Measurements from ENCODE around the gene PZP. TPM values are rescaled to one million over a fixed set of nuclear protein-coding genes. Genes with fewer than 3 reads are reported as not detected.

The PZP gene
- polyA plus RNA-seq, 1 donor from 2014 or later = not detected

DNA sequence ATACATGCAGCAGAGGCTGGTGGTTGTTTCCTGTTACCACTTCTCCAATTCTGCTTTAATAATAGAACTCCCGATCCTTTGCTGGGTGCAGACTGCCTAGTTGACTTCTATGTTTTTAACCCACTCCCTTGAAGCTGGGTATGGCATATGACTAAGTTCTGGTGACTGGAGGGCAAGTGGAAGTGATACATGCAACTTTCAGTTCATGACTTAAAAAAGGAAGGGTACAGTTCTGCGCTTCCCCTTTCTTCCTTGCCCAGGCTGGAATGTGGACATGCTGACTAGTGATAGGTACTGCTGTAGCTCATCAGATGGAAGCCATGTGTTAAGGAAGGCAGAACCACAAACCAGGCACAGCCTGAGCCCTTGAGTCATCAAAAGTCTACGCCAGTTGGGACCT lies 90.0 kb downstream of the PZP start:
- no peaks in the 10 kb centered on the region for H3K9me2 ChIP-seq (ENCODE audit: insufficient read depth, low read length)
- TF ChIP-seq TAF1 (IDR thresholded peaks at IDR 0.05; ENCODE audit: low read depth) (no peak), SMC3 (conservative IDR thresholded peaks at IDR 0.05; ENCODE audit: poor library complexity) (no peak), MXI1 (conservative IDR thresholded peaks at IDR 0.05; ENCODE audit: poor library complexity, severe bottlenecking) (no peak), EP300 (conservative IDR thresholded peaks at IDR 0.05; ENCODE audit: poor library complexity, severe bottlenecking) (no peak), EZH2 (IDR thresholded peaks at IDR 0.05; ENCODE audit: borderline replicate concordance, insufficient read depth, low read length, poor library complexity, severe bottlenecking) (no peak), POLR2AphosphoS5 (IDR thresholded peaks at IDR 0.05) (no peak)
- TF ChIP-seq, protein P1, sequence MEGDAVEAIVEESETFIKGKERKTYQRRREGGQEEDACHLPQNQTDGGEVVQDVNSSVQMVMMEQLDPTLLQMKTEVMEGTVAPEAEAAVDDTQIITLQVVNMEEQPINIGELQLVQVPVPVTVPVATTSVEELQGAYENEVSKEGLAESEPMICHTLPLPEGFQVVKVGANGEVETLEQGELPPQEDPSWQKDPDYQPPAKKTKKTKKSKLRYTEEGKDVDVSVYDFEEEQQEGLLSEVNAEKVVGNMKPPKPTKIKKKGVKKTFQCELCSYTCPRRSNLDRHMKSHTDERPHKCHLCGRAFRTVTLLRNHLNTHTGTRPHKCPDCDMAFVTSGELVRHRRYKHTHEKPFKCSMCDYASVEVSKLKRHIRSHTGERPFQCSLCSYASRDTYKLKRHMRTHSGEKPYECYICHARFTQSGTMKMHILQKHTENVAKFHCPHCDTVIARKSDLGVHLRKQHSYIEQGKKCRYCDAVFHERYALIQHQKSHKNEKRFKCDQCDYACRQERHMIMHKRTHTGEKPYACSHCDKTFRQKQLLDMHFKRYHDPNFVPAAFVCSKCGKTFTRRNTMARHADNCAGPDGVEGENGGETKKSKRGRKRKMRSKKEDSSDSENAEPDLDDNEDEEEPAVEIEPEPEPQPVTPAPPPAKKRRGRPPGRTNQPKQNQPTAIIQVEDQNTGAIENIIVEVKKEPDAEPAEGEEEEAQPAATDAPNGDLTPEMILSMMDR (IDR thresholded peaks at IDR 0.05; ENCODE audit: poor library complexity, severe bottlenecking) = no peak
- H3K4me2 ChIP-seq (ENCODE audit: low read length) = no peak overlapping the region
- no peaks in the 10 kb centered on the region for H3F3A ChIP-seq (ENCODE audit: insufficient read depth, low read length, poor library complexity, severe bottlenecking)
- no peaks in the 10 kb centered on the region for H3K79me2 ChIP-seq (replicated peaks; ENCODE audit: insufficient read depth, low read length)
- H3K9ac ChIP-seq (ENCODE audit: low read length) = no peak overlapping the region
- H2AFZ ChIP-seq (ENCODE audit: low read depth, low read length) = no peak overlapping the region
- H3K27me3 ChIP-seq (ENCODE audit: insufficient read depth, low read depth, low read length) = no peaks in the 10 kb centered on the region
- H3K36me3 ChIP-seq (ENCODE audit: insufficient read depth, low read length) = no peaks in the 10 kb centered on the region
- no peak overlapping the region for H3K27ac ChIP-seq (ENCODE audit: low read length)
- H4K20me1 ChIP-seq (ENCODE audit: insufficient read depth) = no peaks in the 10 kb centered on the region
- no peak overlapping the region for H3K4me3 ChIP-seq (ENCODE audit: low read length)
- no peaks in the 10 kb centered on the region for H3K9me3 ChIP-seq (ENCODE audit: low read length)

DNA sequence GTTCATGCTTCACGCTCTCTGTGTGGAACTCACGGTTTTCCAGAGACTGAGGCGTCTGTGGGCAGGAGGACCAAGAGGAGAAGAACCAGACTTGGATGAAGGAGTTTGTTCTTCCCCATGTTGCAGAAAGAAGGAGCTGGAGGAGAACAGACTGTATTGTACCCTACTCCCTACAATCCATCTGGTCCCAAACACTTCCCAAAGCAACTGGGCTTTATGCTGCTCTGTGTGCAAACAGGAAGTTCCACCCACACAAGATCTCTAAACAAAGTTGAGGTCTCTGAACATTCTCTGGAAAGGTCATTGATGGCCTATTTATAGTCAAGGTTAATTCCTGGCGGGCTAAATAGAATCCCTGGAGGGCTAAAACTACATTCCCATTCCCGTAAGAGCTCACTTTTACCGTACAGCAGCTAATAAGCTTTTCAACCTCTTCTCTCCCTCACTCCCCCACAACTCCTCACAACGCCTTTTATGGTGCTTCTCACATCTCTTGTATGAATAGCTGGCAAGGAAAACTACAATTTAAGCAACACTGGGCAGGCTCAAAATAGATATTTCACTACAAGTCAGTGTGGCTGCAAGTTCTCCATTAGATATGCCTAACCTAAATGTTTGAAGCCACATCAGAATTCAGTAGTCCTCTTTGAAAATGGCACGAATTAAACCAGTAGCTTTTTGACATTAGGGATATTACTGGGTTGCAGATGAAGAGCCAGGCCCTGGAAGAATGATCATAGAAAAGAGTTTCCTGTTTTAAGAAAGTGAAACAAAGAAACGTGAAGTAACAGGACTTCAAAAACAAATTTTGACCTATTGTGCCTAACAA lies 92.2 kb downstream of the PZP start, which contains the start of gene A2M:
TSS of gene A2M (minus strand) at position 189 of the 829 bp plus-strand sequence. CDS start at position 119, 70 bp downstream.
- no peak within 1 kb of the TSS for H3K4me2 ChIP-seq (ENCODE audit: low read length)
- H2AFZ ChIP-seq (ENCODE audit: low read depth, low read length) = no peak within 1 kb of the TSS
- H3K4me3 ChIP-seq (ENCODE audit: low read length) = no peak within 1 kb of the TSS

More for the DNA sequence above, 92.2 kb downstream of the PZP start, which contains the start of gene A2M:
- Histone ChIP-seq H3K27me3 (ENCODE audit: insufficient read depth, low read depth, low read length) (no peaks in the 10 kb centered on the region), H3K36me3 (ENCODE audit: insufficient read depth, low read length) (no peaks in the 10 kb centered on the region), H3K9me3 (ENCODE audit: low read length) (no peaks in the 10 kb centered on the region), H3K27ac (ENCODE audit: low read length) (no peak within 1 kb of the TSS), H3K9ac (ENCODE audit: low read length) (no peak within 1 kb of the TSS), H4K20me1 (ENCODE audit: insufficient read depth) (no peaks in the 10 kb centered on the region), H3K9me2 (ENCODE audit: insufficient read depth, low read length) (no peaks in the 10 kb centered on the region), H3K79me2 (replicated peaks; ENCODE audit: insufficient read depth, low read length) (no peaks in the 10 kb centered on the region), H3F3A (ENCODE audit: insufficient read depth, low read length, poor library complexity, severe bottlenecking) (no peaks in the 10 kb centered on the region)
- TF ChIP-seq, protein P1 (IDR thresholded peaks at IDR 0.05; ENCODE audit: poor library complexity, severe bottlenecking) = no peak
- TF ChIP-seq, protein P2, sequence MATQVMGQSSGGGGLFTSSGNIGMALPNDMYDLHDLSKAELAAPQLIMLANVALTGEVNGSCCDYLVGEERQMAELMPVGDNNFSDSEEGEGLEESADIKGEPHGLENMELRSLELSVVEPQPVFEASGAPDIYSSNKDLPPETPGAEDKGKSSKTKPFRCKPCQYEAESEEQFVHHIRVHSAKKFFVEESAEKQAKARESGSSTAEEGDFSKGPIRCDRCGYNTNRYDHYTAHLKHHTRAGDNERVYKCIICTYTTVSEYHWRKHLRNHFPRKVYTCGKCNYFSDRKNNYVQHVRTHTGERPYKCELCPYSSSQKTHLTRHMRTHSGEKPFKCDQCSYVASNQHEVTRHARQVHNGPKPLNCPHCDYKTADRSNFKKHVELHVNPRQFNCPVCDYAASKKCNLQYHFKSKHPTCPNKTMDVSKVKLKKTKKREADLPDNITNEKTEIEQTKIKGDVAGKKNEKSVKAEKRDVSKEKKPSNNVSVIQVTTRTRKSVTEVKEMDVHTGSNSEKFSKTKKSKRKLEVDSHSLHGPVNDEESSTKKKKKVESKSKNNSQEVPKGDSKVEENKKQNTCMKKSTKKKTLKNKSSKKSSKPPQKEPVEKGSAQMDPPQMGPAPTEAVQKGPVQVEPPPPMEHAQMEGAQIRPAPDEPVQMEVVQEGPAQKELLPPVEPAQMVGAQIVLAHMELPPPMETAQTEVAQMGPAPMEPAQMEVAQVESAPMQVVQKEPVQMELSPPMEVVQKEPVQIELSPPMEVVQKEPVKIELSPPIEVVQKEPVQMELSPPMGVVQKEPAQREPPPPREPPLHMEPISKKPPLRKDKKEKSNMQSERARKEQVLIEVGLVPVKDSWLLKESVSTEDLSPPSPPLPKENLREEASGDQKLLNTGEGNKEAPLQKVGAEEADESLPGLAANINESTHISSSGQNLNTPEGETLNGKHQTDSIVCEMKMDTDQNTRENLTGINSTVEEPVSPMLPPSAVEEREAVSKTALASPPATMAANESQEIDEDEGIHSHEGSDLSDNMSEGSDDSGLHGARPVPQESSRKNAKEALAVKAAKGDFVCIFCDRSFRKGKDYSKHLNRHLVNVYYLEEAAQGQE (IDR thresholded peaks at IDR 0.05; ENCODE audit: borderline replicate concordance) = peak; percentile 19
